Erythroblast (primary cell): Measurements from ENCODE around the gene MBD5.

Source experiments
- DNase-seq, 2 experiments: peaks; one replicate each; lab custom pipeline; 2025; lab: John Stamatoyannopoulos, UW
- GATA1 ChIP-seq: IDR thresholded peaks from 2 replicates; pipeline ENCODE4 v1.6.1; 2011; ENCODE audit warnings: low read depth, mild to moderate bottlenecking, control low read depth, low read length, moderate library complexity
- POLR2A ChIP-seq: IDR thresholded peaks from 2 replicates; pipeline ENCODE4 v1.6.1; 2011; ENCODE audit warnings: mild to moderate bottlenecking, low read length

The MBD5 gene

GRCh38 chr2:148194882-148195281, 174.0 kb downstream of the MBD5 start:
- TF ChIP-seq GATA1 (no peak), POLR2A (no peak)

GRCh38 chr2:148201075-148202004, 180.4 kb downstream of the MBD5 start:
- DNase-seq: peak; percentile 78 to 84

More at GRCh38 chr2:148194882-148195281, 174.0 kb downstream of the MBD5 start:
- no peak for DNase-seq

GRCh38 chr2:148202237-148202636, 181.3 kb downstream of the MBD5 start:
- no peak for TF ChIP-seq POLR2A
- TF ChIP-seq GATA1: no peak
- no peak for DNase-seq

More at GRCh38 chr2:148201075-148202004, 180.4 kb downstream of the MBD5 start:
- TF ChIP-seq POLR2A (no peak), GATA1 (no peak)

GRCh38 chr2:148207111-148207510, 186.2 kb downstream of the MBD5 start:
- TF ChIP-seq GATA1 (no peak), POLR2A (no peak)

GRCh38 chr2:148209603-148210002, 188.7 kb downstream of the MBD5 start:
- TF ChIP-seq POLR2A (no peak), GATA1 (no peak)
- DNase-seq: peak; percentile 77 to 83

More at GRCh38 chr2:148207111-148207510, 186.2 kb downstream of the MBD5 start:
- no peak for DNase-seq

- DNase-seq: no peak
- no peak for TF ChIP-seq POLR2A
- TF ChIP-seq GATA1: no peak
Measured at GRCh38 chr2:148218326-148219075, 197.6 kb downstream of the MBD5 start.

GRCh38 chr2:148221166-148221565, 200.3 kb downstream of the MBD5 start:
- DNase-seq: no peak
- TF ChIP-seq POLR2A (no peak), GATA1 (no peak)

- TF ChIP-seq GATA1: no peak
- TF ChIP-seq POLR2A: no peak
- no peak for DNase-seq
Measured at GRCh38 chr2:148221926-148222325, 201.0 kb downstream of the MBD5 start.

GRCh38 chr2:148231858-148232257, 211.0 kb downstream of the MBD5 start:
- no peak for DNase-seq
- TF ChIP-seq GATA1 (no peak), POLR2A (no peak)

GRCh38 chr2:148234143-148234542, 213.3 kb downstream of the MBD5 start:
- no peak for DNase-seq
- TF ChIP-seq POLR2A: no peak

GRCh38 chr2:148237911-148238310, 217.0 kb downstream of the MBD5 start:
- TF ChIP-seq POLR2A: no peak
- no peak for TF ChIP-seq GATA1
- no peak for DNase-seq

- no peak for TF ChIP-seq GATA1
- TF ChIP-seq POLR2A: no peak
- no peak for DNase-seq
Measured at GRCh38 chr2:148238561-148238960, 217.7 kb downstream of the MBD5 start.

- TF ChIP-seq GATA1 (no peak), POLR2A (no peak)
- DNase-seq: no peak
Measured at GRCh38 chr2:148240838-148241237, 219.9 kb downstream of the MBD5 start.
